ENCODE measurements around the gene RNU1-2. TPM values are rescaled to one million over a fixed set of nuclear protein-coding genes. Genes with fewer than 3 reads are reported as not detected.

The RNU1-2 gene
- total RNA-seq, 1 donor = not detected

Small RNA genes within 50 kb of the gene (small RNA-seq; reads per million reads assigned to genes)
- gene MIR3675 = not detected
- gene RNU1-2 = not detected
- gene RNU1-5P = not detected

Other genes with a start within 250 kb of the RNU1-2 start
- under 0.01 TPM in 1 of 2 replicates, not detected in the other for gene RNU1-3, start 229.0 kb upstream of the RNU1-2 start, total RNA-seq
- under 0.01 TPM in 1 of 2 replicates, not detected in the other for gene RNU1-4, start 155.5 kb upstream of the RNU1-2 start, total RNA-seq
- 13.8 and 22.2 TPM in 2 replicates for gene CROCC, start 26.0 kb downstream of the RNU1-2 start, total RNA-seq
- 33.2 and 70.2 TPM in 2 replicates for gene MFAP2, start 84.6 kb downstream of the RNU1-2 start, total RNA-seq
- gene ATP13A2, start 115.9 kb downstream of the RNU1-2 start, total RNA-seq = 40.2 and 42.2 TPM in 2 replicates
- gene SDHB, start 158.1 kb downstream of the RNU1-2 start, total RNA-seq = 123 and 129 TPM in 2 replicates
- gene PADI2, start 223.5 kb downstream of the RNU1-2 start, total RNA-seq = under 0.01 and 0.43 TPM in 2 replicates

Data from fibroblast of villous mesenchyme (primary cell).